HepG2 (cell line): ENCODE data around the gene SAE1. TPM values are rescaled to one million over a fixed set of nuclear protein-coding genes. Genes with fewer than 3 reads are reported as not detected.
A peak's percentile ranks its signal among the peaks of the same experiment; 100 is the strongest.

ENCODE experiments used
- RELA ChIP-seq: sonication (generic); formaldehyde crosslinking; IDR thresholded peaks from 2 replicates; pipeline ENCODE4 v1.4.0; 2020; ENCODE audit warnings: missing genetic modification reagents
- TCF7L2 ChIP-seq: IDR thresholded peaks from 2 replicates; pipeline ENCODE4 v1.6.1; 2011; ENCODE audit warnings: mild to moderate bottlenecking, low read depth, low read length, moderate library complexity
- ZBTB40 ChIP-seq, 2 experiments: fragments of 450-650 bp in 1 of 2; sonication (generic) in 1 of 2; formaldehyde crosslinking in 1 of 2; IDR thresholded peaks; 2 replicates each; pipeline versions ENCODE4 v1.6.1 to v1.8.0; 2016 to 2022; ENCODE audit warnings: antibody characterized with exemption in 1 of 2, mild to moderate bottlenecking in 1 of 2, missing genetic modification reagents in 1 of 2
- polyA plus RNA-seq, 8 experiments: library from polyadenylated mRNA; depleted of rRNA in 3 of 8; stranded (reverse) in 7 of 8; unstranded in 1 of 8; fragments of >200 nt; fragmentation: Illumina TruSeq in 4 of 8; extraction: Trizol in 4 of 8; gene quantifications; 2 replicates each; pipeline versions ENCODE4 v1.2.1 to v1.2.3, GENCODE V29; 2011 to 2016; ENCODE audit warnings: low read depth in 4 of 8, missing spikeins in 1 of 8, mixed read lengths in 1 of 8; ENCODE audit not compliant: insufficient read depth in 1 of 8
- total RNA-seq, 5 experiments: library from RNA; depleted of rRNA; stranded (reverse); fragments of >200 nt; fragmentation: Illumina TruSeq; extraction: Trizol; gene quantifications; 2 replicates each; pipeline ENCODE4 v1.2.3, GENCODE V29; 2016; ENCODE audit warnings: low read depth in 1 of 5
- TF ChIP-seq, protein P1 (sequence below): sonication (generic); formaldehyde crosslinking; IDR thresholded peaks from one replicate; pipeline ENCODE4 v1.5.1; 2020; ENCODE audit warnings: mild to moderate bottlenecking, missing genetic modification reagents; ENCODE audit errors: not compliant biosample characterization

The SAE1 gene
- total and polyA plus RNA-seq, 2 of the 13 experiments (the other 11 are each of a cell fraction or from before 2014, with no cell fraction given), result 87.6 to 197 TPM

GRCh38 chr19:47243776-47244547, 113.3 kb downstream of the SAE1 start (continued):
- TF ChIP-seq, protein P1, sequence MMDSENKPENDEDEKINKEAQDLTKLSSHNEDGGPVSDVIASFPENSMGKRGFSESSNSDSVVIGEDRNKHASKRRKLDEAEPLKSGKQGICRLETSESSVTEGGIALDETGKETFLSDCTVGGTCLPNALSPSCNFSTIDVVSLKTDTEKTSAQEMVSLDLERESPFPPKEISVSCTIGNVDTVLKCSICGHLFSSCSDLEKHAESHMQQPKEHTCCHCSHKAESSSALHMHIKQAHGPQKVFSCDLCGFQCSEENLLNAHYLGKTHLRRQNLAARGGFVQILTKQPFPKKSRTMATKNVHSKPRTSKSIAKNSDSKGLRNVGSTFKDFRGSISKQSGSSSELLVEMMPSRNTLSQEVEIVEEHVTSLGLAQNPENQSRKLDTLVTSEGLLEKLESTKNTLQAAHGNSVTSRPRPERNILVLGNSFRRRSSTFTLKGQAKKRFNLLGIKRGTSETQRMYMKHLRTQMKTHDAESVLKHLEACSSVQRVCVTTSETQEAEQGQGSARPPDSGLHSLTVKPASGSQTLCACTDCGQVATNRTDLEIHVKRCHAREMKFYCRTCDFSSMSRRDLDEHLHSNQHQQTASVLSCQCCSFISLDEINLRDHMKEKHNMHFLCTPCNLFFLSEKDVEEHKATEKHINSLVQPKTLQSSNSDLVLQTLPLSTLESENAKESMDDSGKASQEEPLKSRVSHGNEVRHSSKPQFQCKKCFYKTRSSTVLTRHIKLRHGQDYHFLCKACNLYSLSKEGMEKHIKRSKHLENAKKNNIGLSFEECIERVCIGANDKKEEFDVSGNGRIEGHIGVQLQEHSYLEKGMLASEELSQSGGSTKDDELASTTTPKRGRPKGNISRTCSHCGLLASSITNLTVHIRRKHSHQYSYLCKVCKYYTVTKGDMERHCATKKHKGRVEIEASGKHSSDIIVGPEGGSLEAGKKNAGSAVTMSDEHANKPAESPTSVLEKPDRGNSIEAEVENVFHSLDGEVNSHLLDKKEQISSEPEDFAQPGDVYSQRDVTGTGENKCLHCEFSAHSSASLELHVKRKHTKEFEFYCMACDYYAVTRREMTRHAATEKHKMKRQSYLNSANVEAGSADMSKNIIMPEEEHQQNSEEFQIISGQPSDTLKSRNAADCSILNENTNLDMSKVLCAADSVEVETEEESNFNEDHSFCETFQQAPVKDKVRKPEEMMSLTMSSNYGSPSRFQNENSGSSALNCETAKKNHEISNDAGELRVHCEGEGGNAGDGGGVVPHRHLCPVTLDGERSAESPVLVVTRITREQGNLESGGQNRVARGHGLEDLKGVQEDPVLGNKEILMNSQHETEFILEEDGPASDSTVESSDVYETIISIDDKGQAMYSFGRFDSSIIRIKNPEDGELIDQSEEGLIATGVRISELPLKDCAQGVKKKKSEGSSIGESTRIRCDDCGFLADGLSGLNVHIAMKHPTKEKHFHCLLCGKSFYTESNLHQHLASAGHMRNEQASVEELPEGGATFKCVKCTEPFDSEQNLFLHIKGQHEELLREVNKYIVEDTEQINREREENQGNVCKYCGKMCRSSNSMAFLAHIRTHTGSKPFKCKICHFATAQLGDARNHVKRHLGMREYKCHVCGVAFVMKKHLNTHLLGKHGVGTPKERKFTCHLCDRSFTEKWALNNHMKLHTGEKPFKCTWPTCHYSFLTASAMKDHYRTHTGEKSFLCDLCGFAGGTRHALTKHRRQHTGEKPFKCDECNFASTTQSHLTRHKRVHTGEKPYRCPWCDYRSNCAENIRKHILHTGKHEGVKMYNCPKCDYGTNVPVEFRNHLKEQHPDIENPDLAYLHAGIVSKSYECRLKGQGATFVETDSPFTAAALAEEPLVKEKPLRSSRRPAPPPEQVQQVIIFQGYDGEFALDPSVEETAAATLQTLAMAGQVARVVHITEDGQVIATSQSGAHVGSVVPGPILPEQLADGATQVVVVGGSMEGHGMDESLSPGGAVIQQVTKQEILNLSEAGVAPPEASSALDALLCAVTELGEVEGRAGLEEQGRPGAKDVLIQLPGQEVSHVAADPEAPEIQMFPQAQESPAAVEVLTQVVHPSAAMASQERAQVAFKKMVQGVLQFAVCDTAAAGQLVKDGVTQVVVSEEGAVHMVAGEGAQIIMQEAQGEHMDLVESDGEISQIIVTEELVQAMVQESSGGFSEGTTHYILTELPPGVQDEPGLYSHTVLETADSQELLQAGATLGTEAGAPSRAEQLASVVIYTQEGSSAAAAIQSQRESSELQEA, result no peak
- TF ChIP-seq RELA (CRISPR knock-in tag) (no peak; the same call in 1 of the 2 replicates), ZBTB40 (IDR thresholded peaks at IDR 0.05) (0 out of 2 replicates have a peak, but pooled peaks have one; percentile 7), ZBTB40 (CRISPR knock-in tag; IDR thresholded peaks at IDR 0.05) (peak; percentile 84), TCF7L2 (no peak)
